ENCODE data around the gene PLS3. TPM values are rescaled to one million over a fixed set of nuclear protein-coding genes. Genes with fewer than 3 reads are reported as not detected.
"Not testable (repeated sequence)": the region's sequence is repeated elsewhere in the genome, so short reads cannot be mapped to it uniquely, and the experiment has no call there.

PLS3 gene
- total and polyA plus RNA-seq, 2 of the 4 experiments (the other 2 are of a cell fraction) = 158 to 252 TPM

DNA sequence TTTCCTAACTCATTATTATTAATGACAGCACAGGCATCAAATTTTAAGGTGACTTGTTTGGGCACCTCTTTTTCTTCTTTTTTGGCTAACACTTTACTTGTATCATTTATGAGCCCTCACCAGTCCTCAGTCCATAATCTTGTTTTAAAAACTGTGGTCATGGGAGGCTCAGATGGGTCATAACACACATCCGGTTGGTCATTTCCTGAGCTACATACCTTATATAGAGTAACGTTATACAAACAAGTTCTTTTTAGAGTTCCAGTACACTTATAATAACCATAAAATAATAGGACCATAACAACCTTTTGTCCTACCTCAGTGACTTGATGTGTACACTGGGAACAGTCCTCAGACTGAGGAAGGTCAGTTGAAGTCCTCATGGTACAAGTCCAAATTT lies 21.1 kb upstream of the PLS3 start:
- ChIA-PET POLR2A (ENCODE audit: unreplicated experiment) (no interaction called here), CTCF (no interaction called here)
- intact Hi-C loops (cut with micrococcal nuclease) = no loop called here
- Histone ChIP-seq H3K27me3 (ENCODE audit: control insufficient read depth, insufficient read depth, low read length) (peaks cover 3% of the 10 kb centered on the region; the same call in 1 of the 2 replicates), H3K36me3 (ENCODE audit: control insufficient read depth, insufficient read depth, low read length) (no peaks in the 10 kb centered on the region), H3K14ac (replicated peaks; ENCODE audit: low read depth, low read length) (no peak overlapping the region), H4K5ac (ENCODE audit: low read depth, low read length) (no peak overlapping the region), H2AK9ac (replicated peaks; ENCODE audit: low read depth, low read length, poor library complexity) (no peak overlapping the region), H3K27ac (ENCODE audit: insufficient read depth, low read length) (no peak overlapping the region), H3K9me1 (ENCODE audit: insufficient read depth, low read length) (no peaks in the 10 kb centered on the region), H2BK20ac (ENCODE audit: low read depth, low read length) (no peak overlapping the region), H4K20me1 (ENCODE audit: insufficient read depth, low read length) (no peaks in the 10 kb centered on the region), H3K4ac (ENCODE audit: low read depth, low read length) (no peak overlapping the region), H3K9ac (ENCODE audit: low read depth, low read length) (no peak overlapping the region), H2BK120ac (ENCODE audit: low read depth, low read length) (no peak overlapping the region), H3K4me2 (ENCODE audit: low read depth, low read length) (no peak overlapping the region), H2BK5ac (ENCODE audit: low read depth, low read length, poor library complexity, severe bottlenecking) (no peak overlapping the region), H2BK15ac (ENCODE audit: low read depth, low read length) (no peak overlapping the region), H3K18ac (ENCODE audit: low read depth, low read length) (no peak overlapping the region), H3K9me3 (ENCODE audit: control insufficient read depth, insufficient read depth, low read length) (no peaks in the 10 kb centered on the region), H3K79me1 (ENCODE audit: low read depth in 1 of 2, low read length in 2 of 2) (no peaks in the 10 kb centered on the region), H3K4me1 (ENCODE audit: control insufficient read depth, insufficient read depth, low read length) (no peaks in the 10 kb centered on the region), H2AFZ (replicated peaks; ENCODE audit: low read length, poor library complexity) (no peak overlapping the region), H3K56ac (ENCODE audit: extremely low read depth, insufficient read depth, low read length) (no peak overlapping the region), H2AK5ac (ENCODE audit: low read depth, low read length) (no peak overlapping the region), H3K23ac (ENCODE audit: low read depth, low read length) (no peak overlapping the region), H4K91ac (ENCODE audit: insufficient read depth, low read depth, low read length) (no peak overlapping the region), H4K8ac (ENCODE audit: low read depth in 2 of 2, low read length in 2 of 2) (no peak overlapping the region), H3K4me3 (ENCODE audit: insufficient read depth, low read depth, low read length) (no peak overlapping the region)
- in situ Hi-C loops (cut with MboI; ENCODE audit: low sequenced_read_pairs) = no loop called here
- TF ChIP-seq MAZ (IDR thresholded peaks at IDR 0.05; ENCODE audit: borderline replicate concordance, low read depth, low read length) (no peak), POLR2A (IDR thresholded peaks at IDR 0.05; ENCODE audit: low read depth, low read length) (no peak)
- TF ChIP-seq, protein P1, sequence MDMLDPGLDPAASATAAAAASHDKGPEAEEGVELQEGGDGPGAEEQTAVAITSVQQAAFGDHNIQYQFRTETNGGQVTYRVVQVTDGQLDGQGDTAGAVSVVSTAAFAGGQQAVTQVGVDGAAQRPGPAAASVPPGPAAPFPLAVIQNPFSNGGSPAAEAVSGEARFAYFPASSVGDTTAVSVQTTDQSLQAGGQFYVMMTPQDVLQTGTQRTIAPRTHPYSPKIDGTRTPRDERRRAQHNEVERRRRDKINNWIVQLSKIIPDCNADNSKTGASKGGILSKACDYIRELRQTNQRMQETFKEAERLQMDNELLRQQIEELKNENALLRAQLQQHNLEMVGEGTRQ (IDR thresholded peaks at IDR 0.05; ENCODE audit: low read depth, low read length) = no peak
- peak; percentile 8 for DNase-seq
- ATAC-seq (ENCODE audit: low read depth) = no peak
- no CpG with 5 or more reads among the region's 2 CpGs for WGBS, 2 experiments (ENCODE audit: extremely low coverage in 2 of 2, insufficient read length in 1 of 2)
- BruUV-seq (replicated peaks) = no TSS peak
- dilution Hi-C loops (cut with HindIII; ENCODE audit: low sequenced_read_pairs, unreplicated experiment) = no loop called here

DNA sequence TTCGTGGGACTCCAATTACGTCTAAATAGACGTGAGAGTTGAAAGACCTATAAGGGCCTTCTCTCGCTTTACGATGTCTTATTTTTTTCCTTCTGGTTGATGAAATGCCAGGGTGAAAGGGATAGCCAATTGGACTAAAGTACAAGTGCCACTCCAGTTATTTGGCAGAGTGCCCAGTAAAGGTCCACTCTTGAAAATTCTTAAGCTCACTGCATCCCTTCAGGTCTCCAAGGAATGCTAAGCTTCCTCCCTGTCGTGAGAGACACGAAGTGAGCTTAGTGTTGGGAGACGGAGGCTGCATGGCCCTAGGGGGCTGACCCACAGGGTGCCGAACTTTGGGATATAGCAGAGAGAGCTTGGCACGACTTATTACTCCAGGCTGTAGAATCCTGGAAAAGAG lies 19.9 kb upstream of the PLS3 start:
- CTCF ChIA-PET; H4K91ac ChIP-seq (ENCODE audit: insufficient read depth, low read depth, low read length); H2BK5ac ChIP-seq (ENCODE audit: low read depth, low read length, poor library complexity, severe bottlenecking); H3K4ac ChIP-seq (ENCODE audit: low read depth, low read length); H3K4me1 ChIP-seq (ENCODE audit: control insufficient read depth, insufficient read depth, low read length); in situ Hi-C loops (cut with MboI; ENCODE audit: low sequenced_read_pairs); H3K9me1 ChIP-seq (ENCODE audit: insufficient read depth, low read length); H3K4me3 ChIP-seq (ENCODE audit: insufficient read depth, low read depth, low read length); H2BK120ac ChIP-seq (ENCODE audit: low read depth, low read length); H2AK9ac ChIP-seq (replicated peaks; ENCODE audit: low read depth, low read length, poor library complexity); intact Hi-C loops (cut with micrococcal nuclease); H3K9ac ChIP-seq (ENCODE audit: low read depth, low read length); H3K23ac ChIP-seq (ENCODE audit: low read depth, low read length); H3K9me3 ChIP-seq (ENCODE audit: control insufficient read depth, insufficient read depth, low read length); H3K27ac ChIP-seq (ENCODE audit: insufficient read depth, low read length); dilution Hi-C loops (cut with HindIII; ENCODE audit: low sequenced_read_pairs, unreplicated experiment); H4K8ac ChIP-seq (ENCODE audit: low read depth in 2 of 2, low read length in 2 of 2); ATAC-seq (ENCODE audit: low read depth); DNase-seq; H3K79me1 ChIP-seq (ENCODE audit: low read depth in 1 of 2, low read length in 2 of 2); H4K5ac ChIP-seq (ENCODE audit: low read depth, low read length); H3K4me2 ChIP-seq (ENCODE audit: low read depth, low read length); H3K18ac ChIP-seq (ENCODE audit: low read depth, low read length); H3K36me3 ChIP-seq (ENCODE audit: control insufficient read depth, insufficient read depth, low read length); H2AFZ ChIP-seq (replicated peaks; ENCODE audit: low read length, poor library complexity); H2BK15ac ChIP-seq (ENCODE audit: low read depth, low read length); H3K14ac ChIP-seq (replicated peaks; ENCODE audit: low read depth, low read length); H3K27me3 ChIP-seq (ENCODE audit: control insufficient read depth, insufficient read depth, low read length); BruUV-seq (replicated peaks); H3K56ac ChIP-seq (ENCODE audit: extremely low read depth, insufficient read depth, low read length); H2BK20ac ChIP-seq (ENCODE audit: low read depth, low read length); POLR2A ChIA-PET (ENCODE audit: unreplicated experiment); H2AK5ac ChIP-seq (ENCODE audit: low read depth, low read length); H4K20me1 ChIP-seq (ENCODE audit: insufficient read depth, low read length): not testable (repeated sequence)
- 80% methylated on average over 1 of the region's 10 CpGs; no CpG with 5 or more reads in 1 of the 2 experiments for WGBS, 2 experiments (ENCODE audit: extremely low coverage in 2 of 2, insufficient read length in 1 of 2)

Data from IMR-90 (cell line).